HG03045 (cell line): ENCODE results near the gene ADGRD1.

Experiments
- ATAC-seq: cut with Tn5 transposase; IDR thresholded peaks from one replicate; pipeline ENCODE4 v1.9.1; 2021; ENCODE audit warnings: mild to moderate bottlenecking, moderate library complexity; ENCODE audit not compliant: unreplicated experiment

Gene ADGRD1

DNA sequence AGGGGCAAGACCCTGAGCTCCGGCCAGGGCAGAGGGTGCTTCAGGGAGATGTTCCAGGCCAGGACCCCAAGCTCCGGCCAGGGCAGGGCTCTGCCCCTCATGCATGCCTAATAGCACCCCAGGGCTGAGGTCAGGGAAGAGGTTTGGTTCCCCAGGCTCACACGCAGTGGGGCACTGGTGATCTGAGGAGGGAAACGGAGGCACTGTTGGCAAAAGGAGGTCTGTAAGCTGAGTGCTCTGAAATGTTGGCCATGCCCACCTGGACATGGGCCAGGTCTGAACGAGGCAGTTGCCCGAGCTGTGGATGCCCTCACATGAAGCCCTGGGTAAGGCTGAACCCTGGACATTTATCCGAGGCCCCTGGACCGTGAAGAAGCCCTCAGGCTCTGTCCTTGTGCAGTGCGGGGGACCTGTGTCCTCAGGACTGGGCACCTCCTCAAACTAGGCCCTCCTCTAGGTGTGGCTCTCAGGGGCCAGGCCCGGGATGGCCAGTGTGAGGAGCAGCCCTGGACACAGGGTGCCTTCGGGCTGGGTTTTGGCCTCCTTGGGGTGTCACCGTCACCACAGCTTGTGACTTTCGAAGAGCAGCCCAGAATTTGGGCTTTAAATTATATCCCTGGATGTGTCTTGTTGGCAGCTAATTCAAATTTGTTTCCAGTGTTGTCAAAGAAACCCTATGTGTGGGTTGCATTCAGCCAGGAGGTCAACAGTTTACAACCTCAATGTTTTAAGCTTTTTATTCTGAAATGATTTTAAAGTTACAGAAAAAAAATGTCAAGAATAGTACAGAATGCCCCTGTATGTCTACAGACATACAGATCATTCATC is 66.8 kb downstream of the ADGRD1 start:
- no peak for ATAC-seq

DNA sequence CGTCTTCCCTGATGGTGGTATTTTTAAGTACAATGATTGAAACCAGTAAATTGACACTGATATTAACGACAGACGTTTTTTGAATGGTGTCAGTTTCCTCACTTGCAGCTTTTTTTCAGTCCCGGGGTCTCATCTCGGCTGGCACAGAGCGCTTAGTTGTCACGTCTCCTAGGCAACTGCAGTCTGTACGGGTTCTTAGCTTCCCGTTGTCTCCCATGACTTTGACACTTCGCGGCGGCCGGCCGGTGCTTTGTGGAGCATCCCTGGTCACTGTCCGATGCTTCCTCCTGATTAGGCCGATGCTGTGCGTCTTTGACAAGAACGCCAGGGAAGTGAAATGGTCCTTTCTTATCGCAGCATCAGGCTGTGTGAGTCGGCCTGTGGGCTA is 67.4 kb downstream of the ADGRD1 start:
- no peak for ATAC-seq

GRCh38 chr12:131024026-131024425 is 70.3 kb downstream of the ADGRD1 start:
- no peak for ATAC-seq

DNA sequence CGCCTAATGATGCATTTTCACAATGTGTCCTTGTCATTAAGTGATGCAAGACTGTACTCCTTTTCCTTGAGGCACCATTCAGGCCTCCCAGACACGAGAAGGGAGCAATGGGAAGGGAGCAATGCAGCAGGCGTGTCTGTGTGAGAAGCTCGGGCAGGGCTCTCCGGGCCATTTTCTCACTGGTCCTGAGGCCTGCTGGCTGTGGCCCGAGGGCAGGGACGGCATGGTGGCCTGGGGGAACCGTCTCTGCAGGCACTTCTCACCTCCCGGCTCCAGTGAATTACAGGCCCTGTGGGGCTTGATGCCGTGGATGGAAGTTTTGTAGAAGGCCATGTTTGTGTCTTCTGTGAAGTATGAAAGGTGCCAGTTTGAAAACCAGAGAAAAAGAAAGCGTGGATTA is 71.0 kb downstream of the ADGRD1 start:
- no peak for ATAC-seq

DNA sequence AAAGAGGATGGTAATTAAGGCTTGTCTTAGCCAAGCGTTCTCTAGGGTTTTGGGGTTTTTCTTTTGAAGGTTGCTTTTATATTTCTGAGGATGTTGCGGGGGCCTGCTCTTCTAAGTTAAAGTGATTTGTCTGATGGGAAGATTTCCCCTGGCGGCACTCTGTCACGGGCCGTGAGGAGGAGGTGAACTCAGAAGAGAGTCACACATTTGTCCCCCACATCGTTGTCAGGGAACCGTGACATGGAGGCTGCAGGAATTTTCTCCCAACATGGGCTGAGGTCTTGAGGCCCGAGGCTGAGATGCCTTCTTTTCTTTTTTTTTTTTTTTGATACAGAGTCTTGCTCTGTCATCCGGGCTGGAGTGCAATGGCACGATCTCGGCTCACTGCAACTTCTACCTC is 71.5 kb downstream of the ADGRD1 start:
- ATAC-seq = no peak

DNA sequence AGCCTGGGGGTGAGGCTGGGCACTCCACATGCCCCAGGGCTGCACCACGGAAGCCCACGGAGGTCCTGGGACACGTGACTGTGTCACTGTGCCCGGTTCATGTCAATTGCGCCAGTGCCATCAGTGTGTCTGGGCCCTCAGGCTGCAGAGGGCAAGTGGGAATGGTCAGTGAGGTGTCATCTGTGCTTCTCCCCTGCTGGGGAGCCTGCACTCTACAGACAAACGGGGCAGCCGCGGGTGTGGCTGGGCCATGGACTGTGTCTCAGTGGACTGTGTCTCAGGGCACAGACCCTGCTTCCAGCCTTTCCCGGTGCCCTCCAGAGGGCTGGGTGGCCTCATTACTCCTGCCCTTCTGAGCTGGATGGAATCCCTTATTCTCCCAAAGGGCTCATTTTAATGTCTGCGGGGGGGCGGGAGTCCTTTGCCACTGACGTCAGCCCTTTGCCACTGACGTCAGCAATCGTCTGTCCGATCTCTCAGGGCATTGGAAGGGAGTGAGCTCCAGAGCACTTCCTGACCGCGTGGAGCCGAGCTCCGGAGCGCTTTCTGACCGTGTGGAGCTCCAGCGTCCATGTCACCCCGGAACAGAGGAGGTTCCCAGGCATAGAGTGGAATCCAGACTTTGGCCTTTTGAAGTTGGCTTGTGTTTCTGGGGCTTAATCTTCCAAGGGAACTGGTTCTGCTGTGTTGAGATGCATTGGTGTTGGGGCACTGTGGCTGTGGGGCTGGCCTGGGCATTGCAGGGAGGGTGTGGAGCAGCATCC is 72.4 kb downstream of the ADGRD1 start:
- no peak for ATAC-seq

GRCh38 chr12:131026754-131027153 is 73.0 kb downstream of the ADGRD1 start:
- ATAC-seq = no peak

DNA sequence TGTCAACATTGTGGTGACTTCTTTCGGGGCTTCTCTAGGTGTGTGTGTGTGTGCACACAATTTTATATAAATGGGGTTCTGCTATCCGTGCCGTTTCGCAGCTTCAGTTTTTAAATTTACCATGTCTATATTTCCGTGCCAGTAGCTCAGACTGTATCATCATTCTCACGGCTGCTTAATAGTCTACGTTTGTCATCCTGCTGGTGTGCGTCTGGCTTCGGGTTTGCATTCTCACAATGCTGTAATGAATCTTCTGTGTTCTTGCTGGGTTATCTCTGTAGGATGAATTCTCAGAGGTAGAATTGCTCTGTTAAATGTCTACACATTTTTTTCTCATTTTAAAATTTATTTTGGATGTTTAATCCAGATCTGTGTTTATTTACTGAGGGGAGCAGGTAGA is 73.6 kb downstream of the ADGRD1 start:
- no peak for ATAC-seq

- ATAC-seq = no peak
These were observed 74.3 kb downstream of the ADGRD1 start for GRCh38 chr12:131027876-131028586.

- no peak for ATAC-seq
These were observed 75.1 kb downstream of the ADGRD1 start for GRCh38 chr12:131028587-131029338.

DNA sequence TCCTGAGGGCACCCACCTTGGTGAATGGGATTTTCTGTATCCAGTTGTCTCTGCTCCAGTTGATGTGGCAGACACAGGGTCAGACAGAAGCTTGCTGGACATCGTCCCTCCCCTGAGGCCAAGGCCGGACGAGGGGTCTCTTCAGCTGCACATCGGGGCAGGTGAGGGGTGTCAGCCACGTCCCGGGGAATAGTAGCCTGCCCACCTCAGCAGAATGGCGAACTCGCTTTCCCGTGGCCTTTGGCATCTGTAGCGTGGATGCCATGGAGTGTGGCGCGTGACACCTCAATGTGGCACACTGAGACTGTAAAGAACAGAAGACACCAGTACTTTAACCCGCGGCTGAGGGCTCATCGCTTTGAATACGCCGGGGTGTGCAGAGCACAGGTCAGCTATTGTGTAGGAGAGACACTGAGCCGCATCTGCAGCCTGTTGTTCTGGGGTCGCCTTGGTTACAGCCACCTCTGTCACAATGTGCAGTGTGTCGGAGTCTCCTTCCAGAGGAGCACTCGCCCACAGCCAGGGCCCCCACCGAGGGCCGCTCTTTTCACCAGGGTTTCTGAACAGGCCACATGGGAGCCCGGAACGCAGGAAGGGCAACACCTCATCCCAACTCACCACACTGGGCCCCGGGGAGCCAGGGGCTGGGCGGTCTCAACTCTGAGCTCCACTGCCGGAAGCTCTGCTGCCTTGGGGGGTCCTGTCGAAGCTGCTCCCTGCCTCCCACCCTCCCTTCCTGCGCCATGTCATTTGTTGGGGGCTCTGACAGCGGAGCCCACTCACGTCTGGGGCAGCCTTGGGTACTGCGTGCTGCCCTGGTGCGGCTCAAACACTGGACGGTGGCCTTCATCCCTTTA is 77.0 kb downstream of the ADGRD1 start:
- ATAC-seq = no peak

DNA sequence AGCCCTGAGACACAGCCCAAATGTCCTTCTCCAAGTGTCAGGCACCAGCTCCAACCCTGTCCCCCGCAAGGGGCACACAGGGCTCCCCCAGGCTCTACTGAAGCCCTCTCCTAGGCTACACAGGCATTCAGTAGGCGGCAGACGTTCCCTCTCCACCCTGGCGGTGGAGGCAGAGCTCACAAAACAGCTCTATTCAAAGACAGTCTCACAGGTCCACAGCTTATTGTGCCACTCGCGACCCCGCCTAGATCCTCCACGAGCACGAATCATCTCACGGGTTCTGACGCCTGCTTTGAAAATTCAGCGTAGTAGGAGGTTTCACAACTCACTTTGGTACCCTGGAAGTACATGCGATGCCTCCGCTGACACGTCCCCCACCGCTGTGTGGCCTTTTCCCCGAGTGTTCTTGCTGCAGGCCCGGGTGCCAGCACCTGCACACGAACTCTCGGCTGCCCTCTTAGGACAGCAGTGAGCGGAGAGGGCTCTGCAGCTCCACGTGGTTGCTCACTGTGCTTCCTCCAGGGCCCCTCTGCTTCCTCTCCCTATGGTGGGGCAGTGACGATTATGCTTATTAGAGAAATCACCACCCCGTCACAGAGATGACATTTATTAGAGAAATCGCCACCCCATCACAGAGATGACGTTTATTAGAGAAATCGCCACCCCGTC is 78.5 kb downstream of the ADGRD1 start:
- ATAC-seq = no peak

DNA sequence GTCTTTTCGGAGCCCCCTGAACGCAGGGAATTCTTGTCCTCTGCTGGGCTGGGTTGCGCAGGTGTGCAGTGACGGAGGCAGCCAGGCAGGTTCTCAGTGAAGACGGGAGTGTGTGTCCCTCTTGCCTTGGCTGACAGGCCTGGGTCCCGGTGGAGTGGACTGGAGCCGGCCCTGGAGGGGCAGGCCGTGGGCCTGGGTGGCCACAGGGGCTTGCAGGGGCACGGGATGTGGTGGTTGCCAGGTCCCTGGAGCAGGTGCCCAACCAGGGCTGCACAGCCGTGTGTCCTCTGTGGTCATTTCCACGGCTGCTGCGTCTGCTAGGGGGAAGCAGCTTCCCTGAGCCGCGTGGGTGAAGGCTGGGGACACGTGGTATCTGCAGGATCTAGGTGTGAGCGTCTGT is 79.8 kb downstream of the ADGRD1 start:
- ATAC-seq = no peak

DNA sequence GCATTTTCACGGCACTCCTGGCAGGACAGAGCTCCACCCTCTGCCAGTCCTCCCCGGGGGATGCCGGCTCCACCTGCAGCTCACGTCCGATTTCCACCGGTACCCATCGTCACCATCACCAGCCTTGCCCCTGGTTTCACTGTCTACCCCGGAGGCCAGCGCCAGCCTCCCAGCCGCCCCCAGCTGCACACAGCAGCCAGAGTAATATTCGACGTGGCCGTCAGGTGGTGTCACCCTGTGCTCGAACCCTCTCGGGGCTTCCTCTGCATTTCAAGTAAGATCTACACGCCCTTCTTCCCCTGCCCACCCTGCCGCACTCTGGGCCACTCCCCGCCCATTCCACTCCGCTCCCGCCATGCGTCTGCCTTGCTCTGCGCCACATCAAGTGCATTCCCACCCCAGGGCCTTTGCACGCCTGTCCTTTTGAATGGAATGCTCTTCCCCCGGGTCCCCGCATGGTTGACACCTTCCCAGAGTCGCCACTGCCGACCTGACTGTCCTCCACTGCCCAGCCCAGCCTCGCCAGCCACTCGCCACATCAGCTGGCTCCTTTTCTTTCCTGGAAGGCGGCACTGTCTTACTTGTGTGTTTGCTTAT is 80.3 kb downstream of the ADGRD1 start:
- no peak for ATAC-seq

GRCh38 chr12:131034631-131035244 is 81.0 kb downstream of the ADGRD1 start:
- ATAC-seq = no peak

GRCh38 chr12:131035245-131035681 is 81.6 kb downstream of the ADGRD1 start:
- no peak for ATAC-seq

DNA sequence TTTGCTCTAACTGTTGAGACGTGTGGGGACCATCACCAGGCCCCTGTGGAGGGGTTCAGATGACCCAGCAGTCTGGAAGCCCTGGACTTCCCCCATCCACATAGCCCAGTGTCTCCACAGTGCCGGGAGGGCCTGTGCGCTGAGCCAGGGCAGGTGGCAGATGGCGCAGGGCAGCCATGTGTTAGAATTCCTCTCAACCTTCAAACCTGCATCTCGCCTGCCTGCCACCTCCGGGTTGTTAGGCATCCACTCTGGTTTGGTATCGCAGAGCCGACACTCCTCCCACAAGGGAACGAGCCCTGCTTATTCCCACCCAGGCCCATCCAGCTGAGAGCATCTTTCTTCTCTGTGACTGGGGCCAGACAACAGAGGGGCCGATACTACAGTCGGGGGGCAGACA is 84.5 kb downstream of the ADGRD1 start:
- ATAC-seq = no peak
